HepG2 (cell line): Measurements from ENCODE around the gene ARHGAP12. TPM values are rescaled to one million over a fixed set of nuclear protein-coding genes. Genes with fewer than 3 reads are reported as not detected.

Source experiments
- ATAC-seq: fragments of 200-7000 bp; cut with Tn5 transposase; 3 replicates; pipeline ENCODE4 v1.9.1; 2020; ENCODE audit warnings: mild to moderate bottlenecking, moderate library complexity
- BruUV-seq: library from RNA; stranded (reverse); fragments of 400-500 nt; replicated peaks from 2 replicates; lab custom pipeline; 2021; lab: Mats Ljungman, UMichigan
- CTCF ChIA-PET: fragments of 300-600 bp; formaldehyde crosslinking; extraction: SDS; loops from one replicate; lab custom pipeline; 2021; ENCODE audit warnings: low total read pairs, inconsistent platforms, low intra/inter-chr PET ratio; lab: Yijun Ruan, JAX
- POLR2A ChIA-PET: fragments of 350-600 bp; sonication (Branson Sonifier 250); formaldehyde crosslinking; loops from one replicate; lab custom pipeline; 2020; ENCODE audit warnings: antibody characterized with exemption, inconsistent platforms; lab: Yijun Ruan, JAX
- DNase-seq: peaks from one replicate; pipeline ENCODE4 v3.0.0-alpha.2; 2015; ENCODE audit warnings: low spot score
- FAIRE-seq: peaks from 3 replicates; lab custom pipeline; 2011; peaks lifted over from hg19 to GRCh38; lab: Jason Lieb, UNC
- H2AFZ ChIP-seq: one replicate; pipeline ENCODE4 v1.6.1; 2011; ENCODE audit warnings: low read length, inconsistent platforms
- H3K27ac ChIP-seq: fragments of 300-600 bp; 3 replicates; pipeline ENCODE4 v1.8.0; 2011; ENCODE audit warnings: mixed run types, mild to moderate bottlenecking, mixed read lengths, low read length, inconsistent platforms; ENCODE audit not compliant: insufficient read depth; ENCODE audit errors: extremely low read length
- H3K27me3 ChIP-seq, 2 experiments: fragments of 200-600 bp in 1 of 2; 2 replicates in 1 of 2; 3 replicates in 1 of 2; pipeline versions ENCODE4 v1.6.0 to v1.8.0; 2011; ENCODE audit warnings: low read length in 2 of 2, mild to moderate bottlenecking in 2 of 2, moderate library complexity in 2 of 2, inconsistent platforms in 1 of 2; ENCODE audit not compliant: insufficient read depth in 2 of 2, control insufficient read depth in 1 of 2
- H3K36me3 ChIP-seq, 2 experiments: fragments of 200-600 bp in 1 of 2; replicated peaks in 1 of 2; 2 replicates in 1 of 2; 3 replicates in 1 of 2; pipeline versions ENCODE4 v1.5.1 to v1.8.0; 2011; ENCODE audit warnings: low read length in 2 of 2, inconsistent platforms in 1 of 2; ENCODE audit not compliant: insufficient read depth in 2 of 2, control insufficient read depth in 1 of 2
- H3K4me1 ChIP-seq: 2 replicates; pipeline ENCODE4 v1.5.1; 2012; ENCODE audit warnings: low read length, inconsistent platforms; ENCODE audit not compliant: insufficient read depth
- H3K4me2 ChIP-seq: 2 replicates; pipeline ENCODE4 v1.6.0; 2011; ENCODE audit warnings: low read depth, low read length, inconsistent platforms
- H3K4me3 ChIP-seq, 3 experiments: fragments of 200-600 bp in 1 of 3; sonication (generic), shearing (Covaris generic) in 1 of 3; replicated peaks in 1 of 3; 2 replicates each; pipeline ENCODE4 v1.5.1; 2011 to 2016; ENCODE audit warnings: low read length in 3 of 3, inconsistent platforms in 2 of 3, low read depth in 2 of 3, mild to moderate bottlenecking in 2 of 3, control low read depth in 1 of 3, mixed read lengths in 1 of 3; ENCODE audit not compliant: insufficient read depth in 1 of 3
- H3K79me2 ChIP-seq: one replicate; pipeline ENCODE4 v1.6.1; 2011; ENCODE audit warnings: low read length, inconsistent platforms; ENCODE audit not compliant: insufficient read depth
- H3K9ac ChIP-seq: 2 replicates; pipeline ENCODE4 v1.6.0; 2011; ENCODE audit warnings: mild to moderate bottlenecking, low read depth, low read length, inconsistent platforms; ENCODE audit not compliant: insufficient read depth
- H3K9me3 ChIP-seq: 2 replicates; pipeline ENCODE4 v1.5.1; 2012; ENCODE audit warnings: mild to moderate bottlenecking, low read length
- H4K20me1 ChIP-seq: 2 replicates; pipeline ENCODE4 v1.6.0; 2011; ENCODE audit warnings: inconsistent platforms, mild to moderate bottlenecking, low read length, moderate library complexity; ENCODE audit not compliant: insufficient read depth
- CHD2 ChIP-seq: IDR thresholded peaks from 2 replicates; pipeline ENCODE4 v1.6.1; 2011; ENCODE audit warnings: low read depth, low read length, improper control_type of control experiment
- HOXA7 ChIP-seq: sonication (generic); formaldehyde crosslinking; IDR thresholded peaks from 2 replicates; pipeline ENCODE4 v1.8.1; 2022; ENCODE audit warnings: mild to moderate bottlenecking, missing genetic modification reagents, moderate library complexity
- PTBP1 ChIP-seq: fragments of 200-400 bp; formaldehyde crosslinking; IDR thresholded peaks from 2 replicates; pipeline ENCODE4 v1.6.1; 2018; ENCODE audit warnings: low read length, low read depth; ENCODE audit not compliant: poor library complexity, severe bottlenecking
- RXRA ChIP-seq: sonication (generic); formaldehyde crosslinking; IDR thresholded peaks from 2 replicates; pipeline ENCODE4 v1.5.1; 2020; ENCODE audit warnings: missing genetic modification reagents
- SAP130 ChIP-seq: IDR thresholded peaks from 2 replicates; pipeline ENCODE4 v1.6.1; 2016; ENCODE audit warnings: low read depth
- SP4 ChIP-seq: sonication (generic); formaldehyde crosslinking; IDR thresholded peaks from 2 replicates; pipeline ENCODE4 v1.8.1; 2023; ENCODE audit warnings: mild to moderate bottlenecking, missing genetic modification reagents
- TAF1 ChIP-seq: sonication (generic); formaldehyde crosslinking; IDR thresholded peaks from 2 replicates; pipeline ENCODE4 v1.4.0; 2020; ENCODE audit warnings: missing genetic modification reagents
- ZNF24 ChIP-seq: fragments of 450-650 bp; IDR thresholded peaks from 2 replicates; pipeline ENCODE4 v1.6.1; 2017; ENCODE audit warnings: antibody characterized with exemption, mild to moderate bottlenecking
- ZNF776 ChIP-seq: sonication (generic); formaldehyde crosslinking; IDR thresholded peaks from 2 replicates; pipeline ENCODE4 v1.4.0; 2020; ENCODE audit warnings: mild to moderate bottlenecking, missing genetic modification reagents
- WGBS: methylation state at CpG from one replicate; pipeline ENCODE4 v1.1.6; 2017; ENCODE audit warnings: low lambda C conversion rate; 5-methylcytosine and 5-hydroxymethylcytosine counted together
- in situ Hi-C: cut with HindIII; loops from 2 replicates; pipeline ENCODE4 v1.10.0; 2017; ENCODE audit warnings: low pct_unique_long_range_greater_than_20kb; ENCODE audit not compliant: extremely low pct_ligation_motif_present
- intact Hi-C: fragments of 100-400 bp; cut with micrococcal nuclease; formaldehyde crosslinking; loops from one replicate; pipeline ENCODE4 v1.10.0; 2022; ENCODE audit not compliant: unreplicated experiment
- polyA plus RNA-seq, 8 experiments: library from polyadenylated mRNA; depleted of rRNA in 3 of 8; stranded (reverse) in 7 of 8; unstranded in 1 of 8; fragments of >200 nt; fragmentation: Illumina TruSeq in 4 of 8; extraction: Trizol in 4 of 8; gene quantifications; 2 replicates each; pipeline versions ENCODE4 v1.2.1 to v1.2.3, GENCODE V29; 2011 to 2016; ENCODE audit warnings: low read depth in 4 of 8, missing spikeins in 1 of 8, mixed read lengths in 1 of 8; ENCODE audit not compliant: insufficient read depth in 1 of 8
- total RNA-seq, 5 experiments: library from RNA; depleted of rRNA; stranded (reverse); fragments of >200 nt; fragmentation: Illumina TruSeq; extraction: Trizol; gene quantifications; 2 replicates each; pipeline ENCODE4 v1.2.3, GENCODE V29; 2016; ENCODE audit warnings: low read depth in 1 of 5
- TF ChIP-seq, protein P1 (sequence below): sonication (generic); formaldehyde crosslinking; IDR thresholded peaks from 2 replicates; pipeline ENCODE4 v1.5.1; 2020; ENCODE audit warnings: mild to moderate bottlenecking, missing genetic modification reagents, moderate library complexity
- TF ChIP-seq, protein P2 (sequence below): sonication (generic); formaldehyde crosslinking; IDR thresholded peaks from 2 replicates; pipeline ENCODE4 v1.4.0; 2020; ENCODE audit warnings: missing genetic modification reagents
- TF ChIP-seq, protein P3 (sequence below): sonication (generic); formaldehyde crosslinking; IDR thresholded peaks from 2 replicates; pipeline ENCODE4 v1.8.0; 2022; ENCODE audit warnings: mild to moderate bottlenecking, missing genetic modification reagents, moderate library complexity
- TF ChIP-seq, protein P4 (sequence below): sonication (generic); formaldehyde crosslinking; IDR thresholded peaks from 2 replicates; pipeline ENCODE4 v1.9.0; 2021; ENCODE audit warnings: missing genetic modification reagents, mild to moderate bottlenecking, borderline replicate concordance

ARHGAP12 gene
- total and polyA plus RNA-seq, 2 of the 13 experiments (the other 11 are each of a cell fraction or from before 2014, with no cell fraction given) = 25.0 to 54.6 TPM

DNA sequence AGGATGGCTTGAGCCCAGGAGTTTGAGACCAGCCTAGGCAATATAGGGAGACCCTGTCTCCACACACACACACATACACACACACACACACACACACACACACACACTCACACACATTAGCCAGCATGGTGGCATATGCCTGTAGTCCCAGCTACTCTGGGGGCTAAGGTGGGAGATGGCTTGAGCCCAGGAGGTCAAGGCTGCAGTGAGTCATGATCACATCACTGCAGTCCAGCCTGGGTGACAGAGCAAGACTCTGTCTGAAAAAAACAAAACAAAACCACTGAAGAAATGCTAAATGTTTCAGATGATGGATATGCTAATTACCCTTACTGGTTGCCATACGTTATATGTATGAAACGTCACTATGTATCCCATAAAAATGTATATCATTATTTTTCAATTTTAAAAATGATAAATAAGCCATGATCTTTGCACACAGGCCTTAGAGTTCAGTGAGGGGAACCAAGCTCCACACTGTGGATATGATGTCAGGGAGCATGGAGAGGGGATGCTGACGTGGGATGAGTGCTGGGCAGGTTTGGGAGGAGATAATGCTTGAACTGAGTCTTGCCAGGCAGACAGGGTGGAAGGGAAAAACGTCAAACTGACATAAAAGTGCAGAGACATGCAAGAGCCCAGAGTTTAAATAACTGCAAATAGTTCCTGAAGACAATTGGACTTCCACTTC is 45.9 kb upstream of the ARHGAP12 start (continued):
- TF ChIP-seq, protein P1, sequence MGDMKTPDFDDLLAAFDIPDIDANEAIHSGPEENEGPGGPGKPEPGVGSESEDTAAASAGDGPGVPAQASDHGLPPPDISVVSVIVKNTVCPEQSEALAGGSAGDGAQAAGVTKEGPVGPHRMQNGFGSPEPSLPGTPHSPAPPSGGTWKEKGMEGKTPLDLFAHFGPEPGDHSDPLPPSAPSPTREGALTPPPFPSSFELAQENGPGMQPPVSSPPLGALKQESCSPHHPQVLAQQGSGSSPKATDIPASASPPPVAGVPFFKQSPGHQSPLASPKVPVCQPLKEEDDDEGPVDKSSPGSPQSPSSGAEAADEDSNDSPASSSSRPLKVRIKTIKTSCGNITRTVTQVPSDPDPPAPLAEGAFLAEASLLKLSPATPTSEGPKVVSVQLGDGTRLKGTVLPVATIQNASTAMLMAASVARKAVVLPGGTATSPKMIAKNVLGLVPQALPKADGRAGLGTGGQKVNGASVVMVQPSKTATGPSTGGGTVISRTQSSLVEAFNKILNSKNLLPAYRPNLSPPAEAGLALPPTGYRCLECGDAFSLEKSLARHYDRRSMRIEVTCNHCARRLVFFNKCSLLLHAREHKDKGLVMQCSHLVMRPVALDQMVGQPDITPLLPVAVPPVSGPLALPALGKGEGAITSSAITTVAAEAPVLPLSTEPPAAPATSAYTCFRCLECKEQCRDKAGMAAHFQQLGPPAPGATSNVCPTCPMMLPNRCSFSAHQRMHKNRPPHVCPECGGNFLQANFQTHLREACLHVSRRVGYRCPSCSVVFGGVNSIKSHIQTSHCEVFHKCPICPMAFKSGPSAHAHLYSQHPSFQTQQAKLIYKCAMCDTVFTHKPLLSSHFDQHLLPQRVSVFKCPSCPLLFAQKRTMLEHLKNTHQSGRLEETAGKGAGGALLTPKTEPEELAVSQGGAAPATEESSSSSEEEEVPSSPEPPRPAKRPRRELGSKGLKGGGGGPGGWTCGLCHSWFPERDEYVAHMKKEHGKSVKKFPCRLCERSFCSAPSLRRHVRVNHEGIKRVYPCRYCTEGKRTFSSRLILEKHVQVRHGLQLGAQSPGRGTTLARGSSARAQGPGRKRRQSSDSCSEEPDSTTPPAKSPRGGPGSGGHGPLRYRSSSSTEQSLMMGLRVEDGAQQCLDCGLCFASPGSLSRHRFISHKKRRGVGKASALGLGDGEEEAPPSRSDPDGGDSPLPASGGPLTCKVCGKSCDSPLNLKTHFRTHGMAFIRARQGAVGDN = peak; percentile 18; the same call in 1 of the 2 replicates

DNA sequence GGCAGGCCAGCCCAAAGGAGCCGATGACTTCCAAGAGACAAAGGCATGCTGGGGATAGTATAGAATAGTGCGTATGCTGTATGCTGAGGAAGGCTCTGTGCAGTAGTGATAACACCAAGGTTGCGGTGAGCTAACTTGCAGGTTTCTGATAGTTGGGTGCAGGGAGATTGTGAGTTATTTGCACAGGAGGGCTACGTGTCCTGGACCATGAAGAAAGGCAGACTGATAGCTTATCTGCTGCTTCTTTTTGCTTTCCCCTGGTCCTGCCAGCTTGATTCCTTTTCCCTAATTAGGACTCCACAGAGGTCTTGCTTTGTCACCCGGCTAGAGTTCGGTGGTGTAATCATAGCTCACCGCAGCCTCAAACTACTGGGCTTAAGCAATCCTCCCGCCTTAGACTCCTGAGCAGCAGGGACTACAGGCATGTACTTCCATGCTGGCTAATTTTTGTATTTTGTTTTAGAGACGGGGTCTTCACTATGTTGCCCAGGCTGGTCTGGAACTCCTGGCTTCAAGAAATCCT is 43.9 kb upstream of the ARHGAP12 start:
- Histone ChIP-seq H3K9ac (no peak overlapping the region), H4K20me1 (no peaks in the 10 kb centered on the region), H3K36me3 (no peaks in the 10 kb centered on the region), H3K4me1 (peaks cover 17% of the 10 kb centered on the region), H3K27ac (no peak overlapping the region), H2AFZ (no peak overlapping the region), H3K79me2 (no peaks in the 10 kb centered on the region), H3K4me2 (no peak overlapping the region), H3K27me3 (no peaks in the 10 kb centered on the region), H3K9me3 (no peaks in the 10 kb centered on the region), H3K4me3 (no peak overlapping the region)
- intact Hi-C loops = no loop called here
- no peak for DNase-seq
- WGBS = 91% methylated on average over 9 of the region's 9 CpGs
- no peak for FAIRE-seq
- in situ Hi-C loops = no loop called here
- BruUV-seq = no TSS peak
- CTCF ChIA-PET = no interaction called here
- no peak for ATAC-seq
- POLR2A ChIA-PET = no interaction called here
- TF ChIP-seq, protein P2, sequence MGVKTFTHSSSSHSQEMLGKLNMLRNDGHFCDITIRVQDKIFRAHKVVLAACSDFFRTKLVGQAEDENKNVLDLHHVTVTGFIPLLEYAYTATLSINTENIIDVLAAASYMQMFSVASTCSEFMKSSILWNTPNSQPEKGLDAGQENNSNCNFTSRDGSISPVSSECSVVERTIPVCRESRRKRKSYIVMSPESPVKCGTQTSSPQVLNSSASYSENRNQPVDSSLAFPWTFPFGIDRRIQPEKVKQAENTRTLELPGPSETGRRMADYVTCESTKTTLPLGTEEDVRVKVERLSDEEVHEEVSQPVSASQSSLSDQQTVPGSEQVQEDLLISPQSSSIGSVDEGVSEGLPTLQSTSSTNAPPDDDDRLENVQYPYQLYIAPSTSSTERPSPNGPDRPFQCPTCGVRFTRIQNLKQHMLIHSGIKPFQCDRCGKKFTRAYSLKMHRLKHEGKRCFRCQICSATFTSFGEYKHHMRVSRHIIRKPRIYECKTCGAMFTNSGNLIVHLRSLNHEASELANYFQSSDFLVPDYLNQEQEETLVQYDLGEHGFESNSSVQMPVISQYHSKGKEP (CRISPR knock-in tag) = no peak
- TF ChIP-seq ZNF776 (CRISPR knock-in tag) (no peak), SAP130 (no peak), SP4 (CRISPR knock-in tag) (no peak), CHD2 (no peak), RXRA (CRISPR knock-in tag) (no peak), ZNF24 (no peak), HOXA7 (no peak), TAF1 (CRISPR knock-in tag) (no peak), PTBP1 (no peak)
- TF ChIP-seq, protein P3, sequence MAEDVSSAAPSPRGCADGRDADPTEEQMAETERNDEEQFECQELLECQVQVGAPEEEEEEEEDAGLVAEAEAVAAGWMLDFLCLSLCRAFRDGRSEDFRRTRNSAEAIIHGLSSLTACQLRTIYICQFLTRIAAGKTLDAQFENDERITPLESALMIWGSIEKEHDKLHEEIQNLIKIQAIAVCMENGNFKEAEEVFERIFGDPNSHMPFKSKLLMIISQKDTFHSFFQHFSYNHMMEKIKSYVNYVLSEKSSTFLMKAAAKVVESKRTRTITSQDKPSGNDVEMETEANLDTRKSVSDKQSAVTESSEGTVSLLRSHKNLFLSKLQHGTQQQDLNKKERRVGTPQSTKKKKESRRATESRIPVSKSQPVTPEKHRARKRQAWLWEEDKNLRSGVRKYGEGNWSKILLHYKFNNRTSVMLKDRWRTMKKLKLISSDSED (CRISPR knock-in tag) = no peak
- TF ChIP-seq, protein P4, sequence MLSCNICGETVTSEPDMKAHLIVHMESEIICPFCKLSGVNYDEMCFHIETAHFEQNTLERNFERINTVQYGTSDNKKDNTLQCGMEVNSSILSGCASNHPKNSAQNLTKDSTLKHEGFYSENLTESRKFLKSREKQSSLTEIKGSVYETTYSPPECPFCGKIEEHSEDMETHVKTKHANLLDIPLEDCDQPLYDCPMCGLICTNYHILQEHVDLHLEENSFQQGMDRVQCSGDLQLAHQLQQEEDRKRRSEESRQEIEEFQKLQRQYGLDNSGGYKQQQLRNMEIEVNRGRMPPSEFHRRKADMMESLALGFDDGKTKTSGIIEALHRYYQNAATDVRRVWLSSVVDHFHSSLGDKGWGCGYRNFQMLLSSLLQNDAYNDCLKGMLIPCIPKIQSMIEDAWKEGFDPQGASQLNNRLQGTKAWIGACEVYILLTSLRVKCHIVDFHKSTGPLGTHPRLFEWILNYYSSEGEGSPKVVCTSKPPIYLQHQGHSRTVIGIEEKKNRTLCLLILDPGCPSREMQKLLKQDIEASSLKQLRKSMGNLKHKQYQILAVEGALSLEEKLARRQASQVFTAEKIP (CRISPR knock-in tag) = no peak
